ENCODE measurements around the gene IFNAR1. TPM values are rescaled to one million over a fixed set of nuclear protein-coding genes. Genes with fewer than 3 reads are reported as not detected.

The IFNAR1 gene
- total and polyA plus RNA-seq, 3 donors from 2014 or later = 22.1 to 25.0 (median 22.8) TPM

DNA sequence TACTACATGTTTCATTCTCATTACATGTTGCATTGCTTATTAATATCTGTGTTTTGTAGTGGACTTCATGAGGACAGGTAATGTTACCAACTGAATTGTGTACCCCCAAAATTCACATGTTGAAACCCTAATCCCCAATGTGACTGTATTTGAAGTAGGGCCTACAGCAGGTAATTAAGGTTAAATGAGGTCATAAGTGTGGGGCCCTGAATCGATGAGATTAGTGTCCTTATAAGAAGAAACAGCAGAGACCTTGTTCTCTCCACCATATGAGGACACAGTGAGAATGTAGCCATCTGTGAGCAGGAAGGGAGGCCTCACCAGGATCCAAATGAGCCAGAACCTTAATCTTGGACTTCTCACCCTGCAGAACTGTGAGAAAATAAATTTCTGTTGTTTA, 15.0 kb upstream of the IFNAR1 start:
- no peak for DNase-seq
- intact Hi-C loops (cut with DNase I; ENCODE audit: low total_unique reads) = no loop called here
- Histone ChIP-seq H3K4me3 (no peak overlapping the region), H3K9me3 (no peaks in the 10 kb centered on the region), H3K27me3 (no peaks in the 10 kb centered on the region), H3K36me3 (ENCODE audit: low read depth, missing control alignments) (no peaks in the 10 kb centered on the region), H3K27ac (no peak overlapping the region), H3K4me1 (peaks cover 5% of the 10 kb centered on the region)
- 83 to 88% methylated on average over 1 of the region's 1 CpG for WGBS, 2 donors
- no peak for TF ChIP-seq POLR2A (IDR thresholded peaks at IDR 0.05)
- TF ChIP-seq, protein P1, sequence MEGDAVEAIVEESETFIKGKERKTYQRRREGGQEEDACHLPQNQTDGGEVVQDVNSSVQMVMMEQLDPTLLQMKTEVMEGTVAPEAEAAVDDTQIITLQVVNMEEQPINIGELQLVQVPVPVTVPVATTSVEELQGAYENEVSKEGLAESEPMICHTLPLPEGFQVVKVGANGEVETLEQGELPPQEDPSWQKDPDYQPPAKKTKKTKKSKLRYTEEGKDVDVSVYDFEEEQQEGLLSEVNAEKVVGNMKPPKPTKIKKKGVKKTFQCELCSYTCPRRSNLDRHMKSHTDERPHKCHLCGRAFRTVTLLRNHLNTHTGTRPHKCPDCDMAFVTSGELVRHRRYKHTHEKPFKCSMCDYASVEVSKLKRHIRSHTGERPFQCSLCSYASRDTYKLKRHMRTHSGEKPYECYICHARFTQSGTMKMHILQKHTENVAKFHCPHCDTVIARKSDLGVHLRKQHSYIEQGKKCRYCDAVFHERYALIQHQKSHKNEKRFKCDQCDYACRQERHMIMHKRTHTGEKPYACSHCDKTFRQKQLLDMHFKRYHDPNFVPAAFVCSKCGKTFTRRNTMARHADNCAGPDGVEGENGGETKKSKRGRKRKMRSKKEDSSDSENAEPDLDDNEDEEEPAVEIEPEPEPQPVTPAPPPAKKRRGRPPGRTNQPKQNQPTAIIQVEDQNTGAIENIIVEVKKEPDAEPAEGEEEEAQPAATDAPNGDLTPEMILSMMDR (IDR thresholded peaks at IDR 0.05) = no peak

DNA sequence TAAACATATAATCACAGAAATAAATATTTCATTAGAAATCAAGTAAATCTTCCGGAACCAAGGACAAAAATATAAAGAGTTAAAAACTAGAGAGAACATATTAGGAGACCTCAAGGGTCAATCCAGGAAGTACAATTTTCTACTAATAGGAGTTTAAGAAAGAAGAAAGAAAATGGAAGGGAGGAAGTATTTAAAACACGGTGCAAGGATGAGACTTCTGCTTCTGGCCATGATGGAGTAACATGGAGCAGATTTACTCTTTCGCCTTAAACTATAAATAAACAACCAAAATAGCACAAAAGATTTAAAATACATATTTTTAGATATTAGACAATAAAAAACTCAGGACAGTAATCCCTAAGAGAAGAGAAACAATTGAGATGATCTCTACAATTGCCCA, 12.6 kb upstream of the IFNAR1 start:
- 81 to 83% methylated on average over 3 of the region's 3 CpGs for WGBS, 2 donors
- H3K4me3 ChIP-seq = no peak overlapping the region
- no peak for TF ChIP-seq POLR2A (IDR thresholded peaks at IDR 0.05)
- TF ChIP-seq, protein P1 (IDR thresholded peaks at IDR 0.05) = no peak

DNA sequence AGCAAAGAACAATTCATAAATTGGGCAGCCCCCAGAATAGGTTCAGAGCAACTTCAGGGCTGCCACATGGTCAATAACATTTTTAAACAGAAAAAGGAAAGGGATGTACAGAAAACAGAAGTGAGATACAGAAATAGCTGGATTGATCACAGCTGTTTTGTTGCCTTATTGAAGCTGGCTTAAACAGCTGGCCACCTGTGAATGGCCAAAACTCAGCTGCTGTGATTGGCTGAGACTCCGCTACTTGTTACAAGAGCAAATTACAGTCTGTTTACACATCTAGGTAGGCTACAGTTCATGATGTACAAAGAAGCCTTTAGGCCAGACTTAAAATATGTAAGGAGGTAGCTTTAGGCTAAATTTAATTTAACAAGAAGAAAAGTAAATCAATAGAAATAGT, 11.6 kb upstream of the IFNAR1 start:
- Histone ChIP-seq H3K27ac (no peak overlapping the region), H3K36me3 (ENCODE audit: low read depth, missing control alignments) (no peaks in the 10 kb centered on the region), H3K9me3 (no peaks in the 10 kb centered on the region), H3K4me1 (peaks cover 5% of the 10 kb centered on the region), H3K4me3 (no peak overlapping the region), H3K27me3 (no peaks in the 10 kb centered on the region)
- intact Hi-C loops (cut with DNase I; ENCODE audit: low total_unique reads) = no loop called here
- TF ChIP-seq, protein P1 (IDR thresholded peaks at IDR 0.05) = no peak
- no peak for TF ChIP-seq POLR2A (IDR thresholded peaks at IDR 0.05)
- WGBS, 2 donors = 92 to 100% methylated on average over 1 of the region's 1 CpG
- no peak for DNase-seq

More for the DNA sequence above, 12.6 kb upstream of the IFNAR1 start:
- no peaks in the 10 kb centered on the region for H3K27me3 ChIP-seq
- intact Hi-C loops (cut with DNase I; ENCODE audit: low total_unique reads) = no loop called here
- H3K27ac ChIP-seq = no peak overlapping the region
- no peaks in the 10 kb centered on the region for H3K9me3 ChIP-seq
- H3K4me1 ChIP-seq = peaks cover 5% of the 10 kb centered on the region
- no peak for DNase-seq
- H3K36me3 ChIP-seq (ENCODE audit: low read depth, missing control alignments) = no peaks in the 10 kb centered on the region

DNA sequence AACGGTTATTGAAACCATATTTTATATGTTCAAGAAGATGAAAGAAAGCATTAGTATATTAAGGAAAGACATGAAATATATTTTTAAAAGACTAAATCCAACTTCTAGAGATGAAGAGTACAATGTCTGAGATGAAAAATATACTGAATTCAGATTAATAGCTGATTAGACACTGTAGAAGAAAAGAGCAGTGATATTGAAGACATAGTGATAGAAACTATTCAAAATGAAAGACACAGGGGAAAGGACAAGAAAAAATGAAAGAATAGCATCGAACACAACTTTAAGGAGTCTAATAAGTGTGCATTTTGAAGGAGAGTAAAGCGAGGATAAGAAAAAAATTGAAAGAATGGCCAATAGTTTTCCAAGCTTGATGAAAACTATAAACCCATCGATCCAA, 11.2 kb upstream of the IFNAR1 start:
- intact Hi-C loops (cut with DNase I; ENCODE audit: low total_unique reads) = no loop called here
- 88 to 94% methylated on average over 4 of the region's 4 CpGs for WGBS, 2 donors
- no peak for DNase-seq
- Histone ChIP-seq H3K9me3 (no peaks in the 10 kb centered on the region), H3K4me3 (no peak overlapping the region), H3K4me1 (peaks cover 5% of the 10 kb centered on the region), H3K27me3 (no peaks in the 10 kb centered on the region), H3K27ac (no peak overlapping the region), H3K36me3 (ENCODE audit: low read depth, missing control alignments) (no peaks in the 10 kb centered on the region)
- TF ChIP-seq, protein P1 (IDR thresholded peaks at IDR 0.05) = no peak
- TF ChIP-seq POLR2A (IDR thresholded peaks at IDR 0.05) = no peak

DNA sequence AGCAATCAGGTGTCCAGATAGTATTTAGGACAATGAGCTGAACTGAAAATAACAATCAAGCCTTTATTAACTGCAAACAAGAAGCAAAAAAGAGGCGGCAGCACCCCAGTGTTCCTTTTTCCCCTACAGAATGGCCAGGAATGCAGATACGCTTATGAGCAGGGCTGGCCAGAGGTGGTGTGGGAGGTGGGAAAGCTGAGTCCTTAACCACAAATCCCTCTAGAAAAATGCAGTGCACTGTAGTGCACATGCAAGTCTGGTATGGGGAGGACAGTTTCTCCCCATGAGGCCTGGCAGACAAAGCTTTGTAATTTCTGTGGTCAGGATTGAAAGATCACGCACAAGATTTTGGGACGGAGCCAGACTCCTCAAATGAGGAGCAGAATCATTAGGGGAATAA, 10.7 kb upstream of the IFNAR1 start:
- no peaks in the 10 kb centered on the region for H3K27me3 ChIP-seq
- H3K9me3 ChIP-seq = no peaks in the 10 kb centered on the region
- H3K27ac ChIP-seq = no peak overlapping the region
- no peak for DNase-seq
- intact Hi-C loops (cut with DNase I; ENCODE audit: low total_unique reads) = no loop called here
- no peak for TF ChIP-seq POLR2A (IDR thresholded peaks at IDR 0.05)
- TF ChIP-seq, protein P1 (IDR thresholded peaks at IDR 0.05) = no peak
- H3K4me1 ChIP-seq = no peaks in the 10 kb centered on the region
- no peak overlapping the region for H3K4me3 ChIP-seq
- no peaks in the 10 kb centered on the region for H3K36me3 ChIP-seq (ENCODE audit: low read depth, missing control alignments)
- WGBS, 2 donors = 73 to 96% methylated on average over 4 of the region's 4 CpGs

Measured in testis (tissue), 3 donors.